HG02642 (cell line): ENCODE results near the gene ABCA3.
"Not testable (repeated sequence)": the region's sequence is repeated elsewhere in the genome, so short reads cannot be mapped to it uniquely, and the experiment has no call there.

Source experiments
- ATAC-seq: cut with Tn5 transposase; IDR thresholded peaks from one replicate; pipeline ENCODE4 v1.9.1; 2021; ENCODE audit warnings: mild to moderate bottlenecking; ENCODE audit not compliant: unreplicated experiment, poor library complexity

ABCA3 gene

GRCh38 chr16:2263026-2263425 is 77.5 kb downstream of the ABCA3 start:
- ATAC-seq: not testable (repeated sequence)

- no peak for ATAC-seq
Measured at GRCh38 chr16:2260250-2260649, 80.3 kb downstream of the ABCA3 start.

GRCh38 chr16:2258530-2258929 is 82.0 kb downstream of the ABCA3 start:
- ATAC-seq: not testable (repeated sequence)

- ATAC-seq: no peak
Measured at GRCh38 chr16:2257726-2258125, 82.8 kb downstream of the ABCA3 start.

GRCh38 chr16:2256531-2257140 is 83.9 kb downstream of the ABCA3 start:
- no peak for ATAC-seq

DNA sequence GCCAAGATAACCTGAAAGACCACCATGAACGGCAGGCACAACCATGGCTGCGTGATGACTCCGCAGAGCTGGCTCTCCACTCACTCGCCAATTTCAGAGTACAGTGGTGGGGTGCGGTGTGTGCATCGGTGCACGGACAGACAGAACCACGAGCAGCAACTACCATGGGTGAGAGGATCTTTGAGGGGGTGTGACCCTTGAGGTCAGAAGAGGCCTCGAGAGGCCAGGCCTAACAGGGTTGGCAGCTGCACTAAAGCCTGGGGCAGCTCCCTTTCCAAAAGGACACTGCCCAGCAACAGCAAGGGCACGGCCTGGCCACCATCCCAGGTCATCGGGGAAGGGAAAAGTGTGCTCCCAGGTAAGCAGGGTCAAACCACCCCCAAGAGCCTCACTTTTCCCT is 87.2 kb downstream of the ABCA3 start:
- no peak for ATAC-seq

DNA sequence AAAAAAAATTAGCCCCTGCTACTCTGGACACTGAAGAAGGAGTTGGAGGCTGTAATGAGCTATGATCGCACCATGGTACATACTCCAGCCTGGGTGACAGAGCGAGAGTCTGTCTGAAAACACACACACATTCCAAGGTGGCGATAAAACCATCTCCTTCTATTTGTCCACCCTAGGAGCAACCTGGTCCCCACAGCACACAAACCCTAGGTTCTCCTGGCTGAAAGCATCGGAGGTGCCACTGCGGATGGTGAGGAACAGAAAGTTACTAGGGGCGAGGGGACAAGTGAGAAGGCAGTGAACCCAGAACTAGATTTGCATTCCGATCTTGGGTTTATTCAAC is 87.8 kb downstream of the ABCA3 start:
- no peak for ATAC-seq

GRCh38 chr16:2251296-2252111 is 89.0 kb downstream of the ABCA3 start, which contains the start of gene ECI1:
Gene ECI1, minus strand, starts transcription at chr16:2251587. Its CDS starts 21 bp downstream, at chr16:2251566.
- peak; percentile 89 for ATAC-seq

GRCh38 chr16:2250652-2251295 is 89.8 kb downstream of the ABCA3 start:
- ATAC-seq: no peak

- no peak for ATAC-seq
Measured at GRCh38 chr16:2246301-2246885, 94.1 kb downstream of the ABCA3 start.

- no peak for ATAC-seq
Measured at GRCh38 chr16:2244926-2245795, 95.4 kb downstream of the ABCA3 start.

- no peak for ATAC-seq
Measured at GRCh38 chr16:2244301-2244700, 96.2 kb downstream of the ABCA3 start.

- ATAC-seq: no peak
Measured at GRCh38 chr16:2243781-2244180, 96.7 kb downstream of the ABCA3 start.

GRCh38 chr16:2243031-2243528 is 97.4 kb downstream of the ABCA3 start:
- no peak for ATAC-seq

- no peak for ATAC-seq
Measured at GRCh38 chr16:2242598-2242997, 97.9 kb downstream of the ABCA3 start.

DNA sequence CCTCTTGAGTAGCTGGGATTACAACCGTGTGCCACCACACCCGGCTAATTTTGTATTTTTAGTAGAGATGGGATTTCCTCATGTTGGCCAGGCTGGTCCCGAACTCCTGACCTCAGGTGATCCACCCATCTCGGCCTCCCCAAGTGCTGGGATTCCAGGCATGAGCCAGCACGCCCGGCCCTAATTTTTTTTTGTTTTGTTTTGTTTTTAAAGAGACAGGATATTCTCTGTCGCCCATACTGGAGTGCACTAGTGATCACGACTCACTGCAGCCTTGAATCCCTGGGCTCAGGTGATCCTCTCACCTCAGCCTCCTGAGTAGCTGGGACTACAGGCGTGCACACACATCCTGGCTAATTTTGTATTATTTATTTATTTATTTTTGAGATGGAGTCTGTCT is 100.2 kb downstream of the ABCA3 start:
- ATAC-seq: not testable (repeated sequence)

DNA sequence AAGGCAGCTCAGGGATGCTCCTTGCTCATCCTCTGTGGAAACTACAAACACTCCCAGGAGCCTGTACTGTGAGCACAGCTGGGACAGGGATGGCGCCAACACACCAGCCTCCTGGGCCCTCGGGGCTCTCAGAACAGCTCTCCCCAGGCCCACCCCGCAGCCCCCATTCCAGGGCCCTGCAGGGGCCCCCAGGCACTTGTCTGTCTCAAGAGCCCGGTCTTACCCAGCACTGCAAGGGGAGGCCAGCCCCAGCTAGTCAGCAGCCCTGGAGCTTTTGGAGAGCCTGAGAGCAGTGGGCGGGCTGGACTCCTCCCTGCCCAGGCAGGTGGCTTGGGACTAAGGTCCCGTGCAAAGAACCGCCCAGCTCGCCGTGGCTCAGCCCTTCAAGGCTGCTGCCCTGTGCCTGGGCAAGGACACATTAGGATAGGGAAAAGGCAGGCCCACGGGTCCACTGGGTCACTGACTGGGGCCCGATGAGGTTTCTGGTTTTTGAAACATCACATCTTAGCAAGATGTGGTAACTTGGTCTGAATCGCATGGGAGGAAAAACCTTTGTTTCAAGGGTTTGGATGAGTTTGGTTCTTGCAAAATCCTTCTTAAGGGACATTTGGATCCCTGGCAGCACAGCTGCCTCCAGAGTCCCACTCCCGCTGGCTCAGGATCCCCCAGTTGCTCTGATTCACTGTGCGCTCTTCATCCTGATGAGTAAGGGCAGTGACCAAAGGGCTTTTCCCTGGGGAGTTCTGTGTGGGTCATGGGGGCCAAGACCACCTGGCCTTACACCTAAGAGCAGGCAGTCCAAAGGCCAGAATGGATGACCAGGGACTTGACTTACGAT is 101.5 kb downstream of the ABCA3 start:
- ATAC-seq: no peak

DNA sequence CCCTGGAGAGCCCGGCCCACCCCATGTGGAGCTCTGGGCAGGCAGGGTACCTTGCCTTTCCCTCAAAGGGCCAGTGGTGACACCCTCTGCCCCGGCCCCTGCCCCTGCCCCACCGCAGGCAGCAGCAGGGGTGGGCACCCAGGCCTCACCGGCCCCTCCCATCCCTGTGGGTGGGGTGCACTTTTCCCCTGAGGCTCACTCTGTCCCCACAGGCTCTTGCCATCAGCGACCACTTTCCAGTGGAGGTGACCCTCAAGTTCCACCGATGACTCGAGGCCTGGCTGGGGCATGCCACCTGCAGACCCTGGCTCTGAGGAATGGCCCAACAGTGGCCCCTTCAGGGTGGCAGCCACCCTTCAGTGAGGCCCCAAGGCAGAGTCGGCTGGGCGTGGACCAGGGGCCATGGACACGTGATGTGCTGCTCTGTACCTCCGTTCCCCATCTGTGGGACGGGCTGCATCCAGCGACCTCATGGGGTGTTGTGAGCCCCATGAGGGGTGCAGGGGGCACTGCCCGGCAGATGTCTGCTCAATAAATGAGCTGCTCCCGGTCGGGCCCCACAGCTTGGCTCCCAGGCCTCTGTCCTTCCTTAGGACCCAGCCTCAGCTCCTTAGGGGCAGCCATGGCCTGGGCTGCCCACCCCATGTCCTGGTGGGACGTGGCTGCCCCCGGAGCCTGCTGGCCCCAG is 102.2 kb downstream of the ABCA3 start:
- ATAC-seq: no peak
